GM12892 (cell line): ENCODE measurements around the gene TICAM1.

Experiments
- POLR2A ChIP-seq: IDR thresholded peaks from 2 replicates; pipeline ENCODE4 v1.6.1; 2011; ENCODE audit warnings: low read depth, low read length, control low read depth
- POLR2AphosphoS5 ChIP-seq: IDR thresholded peaks from 2 replicates; pipeline ENCODE4 v1.6.1; 2011; ENCODE audit warnings: low read depth, low read length, control low read depth
- TAF1 ChIP-seq: IDR thresholded peaks from 2 replicates; pipeline ENCODE4 v1.6.1; 2011; ENCODE audit warnings: low read depth, mild to moderate bottlenecking, control low read depth, low read length, borderline replicate concordance

GRCh38 chr19:4867534-4868285 lies 36.2 kb upstream of the TICAM1 start, which contains the start of gene PLIN3:
- TF ChIP-seq POLR2A (no peak; the same call in 1 of the 2 replicates), POLR2AphosphoS5 (no peak), TAF1 (no peak)
